ENCODE data around the gene ADGRA3.

ADGRA3 gene

DNA sequence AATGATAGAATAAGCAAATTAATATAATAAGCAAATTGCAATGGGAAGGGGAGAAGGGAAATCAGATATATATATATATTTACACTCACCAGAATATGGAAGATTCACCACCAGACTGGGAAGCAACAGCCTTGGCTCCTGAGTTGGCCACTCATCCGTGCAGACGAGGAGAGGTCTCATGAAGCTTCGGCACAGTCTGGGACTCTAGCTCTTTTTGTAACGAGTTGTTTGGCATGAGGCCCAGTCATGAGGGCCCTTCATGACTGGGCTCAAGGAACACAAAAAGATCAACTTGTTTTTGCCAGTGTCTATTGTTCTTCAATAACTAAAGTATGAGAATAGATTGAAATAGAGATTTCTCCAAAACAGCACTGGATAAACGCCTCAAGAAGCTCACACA is 176.4 kb downstream of the ADGRA3 start:
- Histone ChIP-seq H3K4me3 (ENCODE audit: low read depth, low read length) (no peak overlapping the region), H3K36me3 (ENCODE audit: control insufficient read depth in 2 of 2, insufficient read depth in 1 of 2, low read length in 2 of 2) (no peaks in the 10 kb centered on the region), H3K27ac (ENCODE audit: extremely low read depth, low read depth, low read length) (no peak overlapping the region), H3K4me1 (ENCODE audit: control insufficient read depth, insufficient read depth, low read length) (no peaks in the 10 kb centered on the region), H3K9me3 (ENCODE audit: control insufficient read depth, insufficient read depth, low read depth, low read length) (no peaks in the 10 kb centered on the region)
- TF ChIP-seq ZBTB48 (tag by site-specific recombination; IDR thresholded peaks at IDR 0.05) = no peak
- no peak for TF ChIP-seq PRDM1 (tag by site-specific recombination; IDR thresholded peaks at IDR 0.05)
- no peak for TF ChIP-seq BCL11B (tag by site-specific recombination; IDR thresholded peaks at IDR 0.05; ENCODE audit: low read depth)
- TF ChIP-seq, protein P1, sequence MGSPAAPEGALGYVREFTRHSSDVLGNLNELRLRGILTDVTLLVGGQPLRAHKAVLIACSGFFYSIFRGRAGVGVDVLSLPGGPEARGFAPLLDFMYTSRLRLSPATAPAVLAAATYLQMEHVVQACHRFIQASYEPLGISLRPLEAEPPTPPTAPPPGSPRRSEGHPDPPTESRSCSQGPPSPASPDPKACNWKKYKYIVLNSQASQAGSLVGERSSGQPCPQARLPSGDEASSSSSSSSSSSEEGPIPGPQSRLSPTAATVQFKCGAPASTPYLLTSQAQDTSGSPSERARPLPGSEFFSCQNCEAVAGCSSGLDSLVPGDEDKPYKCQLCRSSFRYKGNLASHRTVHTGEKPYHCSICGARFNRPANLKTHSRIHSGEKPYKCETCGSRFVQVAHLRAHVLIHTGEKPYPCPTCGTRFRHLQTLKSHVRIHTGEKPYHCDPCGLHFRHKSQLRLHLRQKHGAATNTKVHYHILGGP (tag by site-specific recombination; IDR thresholded peaks at IDR 0.05) = no peak
- no peak for TF ChIP-seq ZNF585B (tag by site-specific recombination; IDR thresholded peaks at IDR 0.05)
- no peak for TF ChIP-seq ZNF391 (tag by site-specific recombination; IDR thresholded peaks at IDR 0.05; ENCODE audit: borderline replicate concordance, low read depth)
- TF ChIP-seq, protein P2, sequence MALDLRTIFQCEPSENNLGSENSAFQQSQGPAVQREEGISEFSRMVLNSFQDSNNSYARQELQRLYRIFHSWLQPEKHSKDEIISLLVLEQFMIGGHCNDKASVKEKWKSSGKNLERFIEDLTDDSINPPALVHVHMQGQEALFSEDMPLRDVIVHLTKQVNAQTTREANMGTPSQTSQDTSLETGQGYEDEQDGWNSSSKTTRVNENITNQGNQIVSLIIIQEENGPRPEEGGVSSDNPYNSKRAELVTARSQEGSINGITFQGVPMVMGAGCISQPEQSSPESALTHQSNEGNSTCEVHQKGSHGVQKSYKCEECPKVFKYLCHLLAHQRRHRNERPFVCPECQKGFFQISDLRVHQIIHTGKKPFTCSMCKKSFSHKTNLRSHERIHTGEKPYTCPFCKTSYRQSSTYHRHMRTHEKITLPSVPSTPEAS (tag by site-specific recombination; IDR thresholded peaks at IDR 0.05) = no peak
- no peak for TF ChIP-seq ZNF23 (tag by site-specific recombination; IDR thresholded peaks at IDR 0.05; ENCODE audit: borderline replicate concordance)
- TF ChIP-seq SP2 (tag by site-specific recombination; IDR thresholded peaks at IDR 0.05) = no peak
- TF ChIP-seq GLI2 (tag by site-specific recombination; IDR thresholded peaks at IDR 0.05; ENCODE audit: borderline replicate concordance, low read depth) = no peak
- TF ChIP-seq, protein P3, sequence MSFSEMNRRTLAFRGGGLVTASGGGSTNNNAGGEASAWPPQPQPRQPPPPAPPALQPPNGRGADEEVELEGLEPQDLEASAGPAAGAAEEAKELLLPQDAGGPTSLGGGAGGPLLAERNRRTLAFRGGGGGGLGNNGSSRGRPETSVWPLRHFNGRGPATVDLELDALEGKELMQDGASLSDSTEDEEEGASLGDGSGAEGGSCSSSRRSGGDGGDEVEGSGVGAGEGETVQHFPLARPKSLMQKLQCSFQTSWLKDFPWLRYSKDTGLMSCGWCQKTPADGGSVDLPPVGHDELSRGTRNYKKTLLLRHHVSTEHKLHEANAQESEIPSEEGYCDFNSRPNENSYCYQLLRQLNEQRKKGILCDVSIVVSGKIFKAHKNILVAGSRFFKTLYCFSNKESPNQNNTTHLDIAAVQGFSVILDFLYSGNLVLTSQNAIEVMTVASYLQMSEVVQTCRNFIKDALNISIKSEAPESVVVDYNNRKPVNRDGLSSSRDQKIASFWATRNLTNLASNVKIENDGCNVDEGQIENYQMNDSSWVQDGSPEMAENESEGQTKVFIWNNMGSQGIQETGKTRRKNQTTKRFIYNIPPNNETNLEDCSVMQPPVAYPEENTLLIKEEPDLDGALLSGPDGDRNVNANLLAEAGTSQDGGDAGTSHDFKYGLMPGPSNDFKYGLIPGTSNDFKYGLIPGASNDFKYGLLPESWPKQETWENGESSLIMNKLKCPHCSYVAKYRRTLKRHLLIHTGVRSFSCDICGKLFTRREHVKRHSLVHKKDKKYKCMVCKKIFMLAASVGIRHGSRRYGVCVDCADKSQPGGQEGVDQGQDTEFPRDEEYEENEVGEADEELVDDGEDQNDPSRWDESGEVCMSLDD (tag by site-specific recombination; IDR thresholded peaks at IDR 0.05) = no peak
- TF ChIP-seq SALL2 (tag by site-specific recombination; IDR thresholded peaks at IDR 0.05; ENCODE audit: borderline replicate concordance) = no peak
- TF ChIP-seq ZNF202 (tag by site-specific recombination; IDR thresholded peaks at IDR 0.05; ENCODE audit: borderline replicate concordance) = no peak
- TF ChIP-seq RBAK (tag by site-specific recombination; IDR thresholded peaks at IDR 0.05) = no peak
- TF ChIP-seq MEIS1 (CRISPR knock-in tag; IDR thresholded peaks at IDR 0.05; ENCODE audit: borderline replicate concordance) = no peak
- TF ChIP-seq ZNF514 (tag by site-specific recombination; IDR thresholded peaks at IDR 0.05) = no peak
- CTCF ChIA-PET = interaction anchor here (0.6 kb wide), 1 partner anchor 12 kb away, joined by 3 read pairs; no protein-coding TSS in a partner anchor
- POLR2A ChIA-PET = no interaction called here

DNA sequence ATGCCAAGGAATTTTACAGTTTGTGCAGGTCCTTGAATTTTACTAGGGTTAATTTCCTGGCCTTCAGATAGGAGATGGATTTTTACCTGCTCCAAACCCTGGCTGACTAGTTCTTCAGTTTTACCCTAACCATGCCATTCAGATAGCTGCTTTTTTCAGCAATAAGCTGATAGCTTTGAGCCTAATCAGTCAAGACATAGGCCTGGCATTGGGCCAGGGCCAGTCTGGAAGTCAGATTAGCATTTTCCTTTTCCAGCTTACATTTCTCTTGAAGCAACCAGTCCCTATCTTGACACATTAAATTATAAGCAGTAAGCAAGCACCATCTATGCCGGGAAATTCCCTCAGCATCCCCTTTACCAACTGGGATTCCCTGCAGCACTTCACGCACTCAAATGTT is 177.1 kb downstream of the ADGRA3 start:
- no peaks in the 10 kb centered on the region for H3K4me1 ChIP-seq (ENCODE audit: control insufficient read depth, insufficient read depth, low read length)
- H3K27ac ChIP-seq (ENCODE audit: extremely low read depth, low read depth, low read length) = no peak overlapping the region
- CTCF ChIA-PET = interaction anchor here (0.6 kb wide), 1 partner anchor 11 kb away, joined by 3 read pairs; no protein-coding TSS in a partner anchor
- POLR2A ChIA-PET = no interaction called here
- no peaks in the 10 kb centered on the region for H3K36me3 ChIP-seq (ENCODE audit: control insufficient read depth in 2 of 2, insufficient read depth in 1 of 2, low read length in 2 of 2)
- no peak for TF ChIP-seq ZNF529 (tag by site-specific recombination; IDR thresholded peaks at IDR 0.05; ENCODE audit: insufficient replicate concordance)
- TF ChIP-seq OSR2 (tag by site-specific recombination; IDR thresholded peaks at IDR 0.05) = no peak
- TF ChIP-seq ZNF416 (tag by site-specific recombination; IDR thresholded peaks at IDR 0.05) = no peak
- TF ChIP-seq GLI2 (tag by site-specific recombination; IDR thresholded peaks at IDR 0.05; ENCODE audit: borderline replicate concordance, low read depth) = no peak
- no peak for TF ChIP-seq ZNF211 (tag by site-specific recombination; IDR thresholded peaks at IDR 0.05; ENCODE audit: low read depth)
- TF ChIP-seq OVOL3 (tag by site-specific recombination; IDR thresholded peaks at IDR 0.05) = no peak
- TF ChIP-seq, protein P4, sequence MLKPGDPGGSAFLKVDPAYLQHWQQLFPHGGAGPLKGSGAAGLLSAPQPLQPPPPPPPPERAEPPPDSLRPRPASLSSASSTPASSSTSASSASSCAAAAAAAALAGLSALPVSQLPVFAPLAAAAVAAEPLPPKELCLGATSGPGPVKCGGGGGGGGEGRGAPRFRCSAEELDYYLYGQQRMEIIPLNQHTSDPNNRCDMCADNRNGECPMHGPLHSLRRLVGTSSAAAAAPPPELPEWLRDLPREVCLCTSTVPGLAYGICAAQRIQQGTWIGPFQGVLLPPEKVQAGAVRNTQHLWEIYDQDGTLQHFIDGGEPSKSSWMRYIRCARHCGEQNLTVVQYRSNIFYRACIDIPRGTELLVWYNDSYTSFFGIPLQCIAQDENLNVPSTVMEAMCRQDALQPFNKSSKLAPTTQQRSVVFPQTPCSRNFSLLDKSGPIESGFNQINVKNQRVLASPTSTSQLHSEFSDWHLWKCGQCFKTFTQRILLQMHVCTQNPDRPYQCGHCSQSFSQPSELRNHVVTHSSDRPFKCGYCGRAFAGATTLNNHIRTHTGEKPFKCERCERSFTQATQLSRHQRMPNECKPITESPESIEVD (tag by site-specific recombination; IDR thresholded peaks at IDR 0.05) = no peak
- TF ChIP-seq ZNF626 (tag by site-specific recombination; IDR thresholded peaks at IDR 0.05) = no peak
- no peak overlapping the region for H3K4me3 ChIP-seq (ENCODE audit: low read depth, low read length)
- H3K9me3 ChIP-seq (ENCODE audit: control insufficient read depth, insufficient read depth, low read depth, low read length) = no peaks in the 10 kb centered on the region

All from HEK293 (cell line).